ENCODE data around the gene ANAPC2. TPM values are rescaled to one million over a fixed set of nuclear protein-coding genes. Genes with fewer than 3 reads are reported as not detected.

The ANAPC2 gene
- polyA plus RNA-seq, 2 of the 4 experiments (the other 2 are of a cell fraction) = 17.5 to 40.7 TPM

DNA sequence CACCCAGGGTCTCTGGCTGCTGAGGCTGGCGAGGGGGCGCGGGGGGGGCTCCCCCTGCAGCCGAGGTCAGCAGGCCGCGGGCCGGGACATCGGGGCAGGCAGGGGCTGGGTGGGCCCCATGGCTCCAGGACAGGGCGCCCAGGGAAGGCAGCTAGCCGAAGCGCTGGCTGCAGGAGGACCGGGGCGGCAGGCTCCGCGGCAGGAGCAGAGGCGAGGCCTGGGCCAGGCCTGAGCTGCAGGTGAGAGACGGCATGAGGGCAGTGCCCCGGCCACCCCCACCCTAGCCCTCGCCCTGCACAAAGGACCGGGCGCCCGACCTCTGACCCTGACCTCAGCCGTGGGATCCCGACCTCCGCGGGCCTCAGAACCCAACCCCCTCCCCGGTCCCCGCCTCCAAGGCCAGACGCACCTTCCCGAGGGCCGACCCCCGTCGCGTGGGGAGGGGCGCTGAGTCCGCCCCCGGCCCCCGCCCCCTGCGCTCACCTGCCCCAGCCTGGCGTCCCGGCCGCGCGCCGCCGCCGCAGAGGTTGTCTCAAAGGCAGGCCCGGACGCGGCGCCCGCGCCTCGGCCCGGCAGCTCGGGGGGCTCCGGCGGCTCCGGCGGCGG is 33.2 kb upstream of the ANAPC2 start (continued):
- TF ChIP-seq JUN (IDR thresholded peaks at IDR 0.05) = no peak
- TF ChIP-seq ZNF302 (CRISPR knock-in tag; IDR thresholded peaks at IDR 0.05) = no peak
- TF ChIP-seq CHD4 (IDR thresholded peaks at IDR 0.05; ENCODE audit: borderline replicate concordance) = no peak

DNA sequence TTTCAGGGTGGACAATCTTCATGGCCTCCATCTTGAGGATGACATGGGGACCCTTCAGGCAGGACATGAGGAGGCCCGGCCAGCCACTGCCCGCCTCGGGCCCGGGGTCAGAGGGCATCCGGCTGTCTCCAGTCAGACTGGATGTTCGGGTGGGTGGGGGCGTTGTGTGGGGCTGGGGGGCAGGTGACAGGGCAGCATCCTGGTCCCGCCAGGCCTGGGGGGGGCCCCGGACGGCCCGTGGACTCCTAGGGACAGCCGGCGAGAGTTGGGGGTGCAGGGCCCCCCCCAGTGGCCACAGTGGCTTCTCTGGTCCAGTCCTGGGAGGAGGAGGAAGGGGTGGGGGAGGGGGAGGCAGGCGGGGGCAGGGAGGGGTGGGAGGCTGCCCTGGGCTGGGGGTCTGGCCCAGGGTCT is 32.7 kb upstream of the ANAPC2 start:
- H3K4me1 ChIP-seq = peaks cover 58% of the 10 kb centered on the region
- H3K27ac ChIP-seq = peak overlapping the region in 1 of 2 experiments; percentile 89; a peak in 3 of 6 replicates
- CTCF ChIA-PET = interaction anchor here (9.0 to 9.9 kb wide), 2 partner anchors 16 to 101 kb away, joined by 71 to 113 read pairs; partner anchors contain the start of gene TUBB4B
- POLR2A ChIA-PET = interaction anchor here (1.4 kb wide), 1 partner anchor 19 kb away, joined by 4 read pairs; no protein-coding TSS in a partner anchor
- FAIRE-seq (no peak), ATAC-seq (no peak), DNase-seq (ENCODE audit: low read depth in 1 of 2, low spot score in 1 of 2) (no peak)
- H3K4me3 ChIP-seq = no peak overlapping the region
- no peak for TF ChIP-seq ESRRA (IDR thresholded peaks at IDR 0.05; ENCODE audit: borderline replicate concordance, low read length)
- TF ChIP-seq POLR2A (IDR thresholded peaks at IDR 0.05; ENCODE audit: low read length) = no peak
- TF ChIP-seq MAZ (IDR thresholded peaks at IDR 0.05; ENCODE audit: borderline replicate concordance, low read depth, low read length) = no peak
- no peak for TF ChIP-seq CEBPB (IDR thresholded peaks at IDR 0.05)
- no peak for TF ChIP-seq PHF8 (IDR thresholded peaks at IDR 0.05; ENCODE audit: borderline replicate concordance, low read depth)
- TF ChIP-seq HDAC2 (IDR thresholded peaks at IDR 0.05) = no peak
- no peak for TF ChIP-seq MYC (IDR thresholded peaks at IDR 0.05; ENCODE audit: borderline replicate concordance, low read length)
- no peak for TF ChIP-seq KDM5A (IDR thresholded peaks at IDR 0.05)
- TF ChIP-seq ZFP36 (IDR thresholded peaks at IDR 0.05; ENCODE audit: borderline replicate concordance, partially characterized antibody) = no peak
- TF ChIP-seq, protein P1, sequence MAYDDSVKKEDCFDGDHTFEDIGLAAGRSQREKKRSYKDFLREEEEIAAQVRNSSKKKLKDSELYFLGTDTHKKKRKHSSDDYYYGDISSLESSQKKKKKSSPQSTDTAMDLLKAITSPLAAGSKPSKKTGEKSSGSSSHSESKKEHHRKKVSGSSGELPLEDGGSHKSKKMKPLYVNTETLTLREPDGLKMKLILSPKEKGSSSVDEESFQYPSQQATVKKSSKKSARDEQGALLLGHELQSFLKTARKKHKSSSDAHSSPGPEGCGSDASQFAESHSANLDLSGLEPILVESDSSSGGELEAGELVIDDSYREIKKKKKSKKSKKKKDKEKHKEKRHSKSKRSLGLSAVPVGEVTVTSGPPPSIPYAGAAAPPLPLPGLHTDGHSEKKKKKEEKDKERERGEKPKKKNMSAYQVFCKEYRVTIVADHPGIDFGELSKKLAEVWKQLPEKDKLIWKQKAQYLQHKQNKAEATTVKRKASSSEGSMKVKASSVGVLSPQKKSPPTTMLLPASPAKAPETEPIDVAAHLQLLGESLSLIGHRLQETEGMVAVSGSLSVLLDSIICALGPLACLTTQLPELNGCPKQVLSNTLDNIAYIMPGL (CRISPR knock-in tag; IDR thresholded peaks at IDR 0.05; ENCODE audit: borderline replicate concordance) = no peak
- TF ChIP-seq SMC3 (IDR thresholded peaks at IDR 0.05) = no peak
- TF ChIP-seq, protein P2, sequence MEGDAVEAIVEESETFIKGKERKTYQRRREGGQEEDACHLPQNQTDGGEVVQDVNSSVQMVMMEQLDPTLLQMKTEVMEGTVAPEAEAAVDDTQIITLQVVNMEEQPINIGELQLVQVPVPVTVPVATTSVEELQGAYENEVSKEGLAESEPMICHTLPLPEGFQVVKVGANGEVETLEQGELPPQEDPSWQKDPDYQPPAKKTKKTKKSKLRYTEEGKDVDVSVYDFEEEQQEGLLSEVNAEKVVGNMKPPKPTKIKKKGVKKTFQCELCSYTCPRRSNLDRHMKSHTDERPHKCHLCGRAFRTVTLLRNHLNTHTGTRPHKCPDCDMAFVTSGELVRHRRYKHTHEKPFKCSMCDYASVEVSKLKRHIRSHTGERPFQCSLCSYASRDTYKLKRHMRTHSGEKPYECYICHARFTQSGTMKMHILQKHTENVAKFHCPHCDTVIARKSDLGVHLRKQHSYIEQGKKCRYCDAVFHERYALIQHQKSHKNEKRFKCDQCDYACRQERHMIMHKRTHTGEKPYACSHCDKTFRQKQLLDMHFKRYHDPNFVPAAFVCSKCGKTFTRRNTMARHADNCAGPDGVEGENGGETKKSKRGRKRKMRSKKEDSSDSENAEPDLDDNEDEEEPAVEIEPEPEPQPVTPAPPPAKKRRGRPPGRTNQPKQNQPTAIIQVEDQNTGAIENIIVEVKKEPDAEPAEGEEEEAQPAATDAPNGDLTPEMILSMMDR (IDR thresholded peaks at IDR 0.05) = no peak
- TF ChIP-seq TP53 (CRISPR knock-in tag; IDR thresholded peaks at IDR 0.05) = no peak
- no peak for TF ChIP-seq FOSB (CRISPR knock-in tag; IDR thresholded peaks at IDR 0.05)
- TF ChIP-seq, protein P3, sequence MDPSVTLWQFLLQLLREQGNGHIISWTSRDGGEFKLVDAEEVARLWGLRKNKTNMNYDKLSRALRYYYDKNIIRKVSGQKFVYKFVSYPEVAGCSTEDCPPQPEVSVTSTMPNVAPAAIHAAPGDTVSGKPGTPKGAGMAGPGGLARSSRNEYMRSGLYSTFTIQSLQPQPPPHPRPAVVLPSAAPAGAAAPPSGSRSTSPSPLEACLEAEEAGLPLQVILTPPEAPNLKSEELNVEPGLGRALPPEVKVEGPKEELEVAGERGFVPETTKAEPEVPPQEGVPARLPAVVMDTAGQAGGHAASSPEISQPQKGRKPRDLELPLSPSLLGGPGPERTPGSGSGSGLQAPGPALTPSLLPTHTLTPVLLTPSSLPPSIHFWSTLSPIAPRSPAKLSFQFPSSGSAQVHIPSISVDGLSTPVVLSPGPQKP (IDR thresholded peaks at IDR 0.05; ENCODE audit: low read depth, low read length) = no peak
- no peak for TF ChIP-seq ZSCAN20 (CRISPR knock-in tag; IDR thresholded peaks at IDR 0.05)
- no peak for TF ChIP-seq TFCP2L1 (CRISPR knock-in tag; IDR thresholded peaks at IDR 0.05)
- no peak for TF ChIP-seq FOSL2 (IDR thresholded peaks at IDR 0.05)
- TF ChIP-seq FOSL2 (CRISPR knock-in tag; IDR thresholded peaks at IDR 0.05) = no peak
- 96% methylated on average over 5 of the region's 14 CpGs for WGBS (ENCODE audit: missing lambda C conversion rate)
- peak overlapping the region; percentile 82; the same call in 2 of the 3 replicates for H3K4me2 ChIP-seq
- no peaks in the 10 kb centered on the region for H3K9me3 ChIP-seq
